AG09319 (cell line): ENCODE results near the gene NMU.
"Not testable (repeated sequence)": the region's sequence is repeated elsewhere in the genome, so short reads cannot be mapped to it uniquely, and the experiment has no call there.

Experiments used
- DNase-seq: peaks from one replicate; pipeline ENCODE4 v3.0.0-alpha.2; 2010; ENCODE audit warnings: low read depth; ENCODE audit errors: extremely low read depth
- CTCF ChIP-seq: IDR thresholded peaks from 2 replicates; pipeline ENCODE4 v1.5.1; 2011; ENCODE audit warnings: low read depth, mild to moderate bottlenecking, inconsistent platforms, low read length, moderate library complexity

Gene NMU

GRCh38 chr4:55635741-55636655, at the start of gene NMU:
NMU (minus strand) TSS chr4:55636298; CDS start chr4:55636192, 106 bp downstream.
- DNase-seq: no peak

GRCh38 chr4:55684276-55684675, 48.2 kb upstream of the NMU start:
- TF ChIP-seq CTCF: no peak
- DNase-seq: no peak

More at GRCh38 chr4:55635741-55636655, at the start of gene NMU:
- TF ChIP-seq CTCF: no peak

GRCh38 chr4:55682797-55683196, 46.7 kb upstream of the NMU start:
- DNase-seq: not testable (repeated sequence)

- no peak for TF ChIP-seq CTCF
These were observed 46.2 kb upstream of the NMU start for GRCh38 chr4:55682295-55682694.

GRCh38 chr4:55681430-55681829, 45.3 kb upstream of the NMU start:
- TF ChIP-seq CTCF: no peak
- no peak for DNase-seq

More at GRCh38 chr4:55682295-55682694, 46.2 kb upstream of the NMU start:
- DNase-seq: no peak

GRCh38 chr4:55675196-55675793, 39.2 kb upstream of the NMU start:
- no peak for DNase-seq
- TF ChIP-seq CTCF: no peak

GRCh38 chr4:55673424-55673823, 37.3 kb upstream of the NMU start:
- no peak for TF ChIP-seq CTCF
- no peak for DNase-seq
